RKO (cell line): ENCODE results near the gene RAB4A.
A peak's percentile ranks its signal among the peaks of the same experiment; 100 is the strongest.

Experiments
- DNase-seq: peaks from one replicate; pipeline ENCODE4 v3.0.0-alpha.2; 2016; ENCODE audit warnings: low spot score

RAB4A gene

GRCh38 chr1:229270547-229271447, at the start of gene RAB4A:
Gene RAB4A, plus strand, starts transcription at chr1:229271111. Its CDS starts 229 bp downstream, at chr1:229271340.
- DNase-seq = peak; percentile 85

- DNase-seq = no peak
Observed at GRCh38 chr1:229222081-229222480, 48.8 kb upstream of the RAB4A start.

GRCh38 chr1:229223498-229223897, 47.4 kb upstream of the RAB4A start:
- DNase-seq = no peak

GRCh38 chr1:229224308-229224707, 46.6 kb upstream of the RAB4A start:
- no peak for DNase-seq

GRCh38 chr1:229225331-229225782, 45.6 kb upstream of the RAB4A start:
- no peak for DNase-seq

- DNase-seq = no peak
Observed at GRCh38 chr1:229226796-229227195, 44.1 kb upstream of the RAB4A start.

GRCh38 chr1:229227298-229227919, 43.5 kb upstream of the RAB4A start:
- peak; percentile 62 for DNase-seq

- DNase-seq = no peak
Observed at GRCh38 chr1:229228522-229228921, 42.4 kb upstream of the RAB4A start.

- DNase-seq = no peak
Observed at GRCh38 chr1:229229137-229229720, 41.7 kb upstream of the RAB4A start.

GRCh38 chr1:229229721-229230139, 41.2 kb upstream of the RAB4A start:
- DNase-seq = no peak

GRCh38 chr1:229230140-229230892, 40.6 kb upstream of the RAB4A start:
- DNase-seq = no peak

GRCh38 chr1:229230893-229231753, 39.8 kb upstream of the RAB4A start:
- DNase-seq = peak; percentile 12

GRCh38 chr1:229231754-229232119, 39.2 kb upstream of the RAB4A start:
- no peak for DNase-seq

- no peak for DNase-seq
Observed at GRCh38 chr1:229234870-229235472, 35.9 kb upstream of the RAB4A start.

GRCh38 chr1:229237320-229237719, 33.6 kb upstream of the RAB4A start:
- no peak for DNase-seq

- no peak for DNase-seq
Observed at GRCh38 chr1:229238231-229238630, 32.7 kb upstream of the RAB4A start.

- DNase-seq = no peak
Observed at GRCh38 chr1:229238674-229239415, 32.1 kb upstream of the RAB4A start.

- DNase-seq = no peak
Observed at GRCh38 chr1:229240532-229240931, 30.4 kb upstream of the RAB4A start.

GRCh38 chr1:229241390-229241789, 29.5 kb upstream of the RAB4A start:
- DNase-seq = no peak

- no peak for DNase-seq
Observed at GRCh38 chr1:229243638-229244037, 27.3 kb upstream of the RAB4A start.
